Mesodermal cell (in vitro differentiated cells): ENCODE data around the gene PRADC1.

Source experiments
- H3K27ac ChIP-seq: 2 replicates; pipeline ENCODE4 v1.7.0; 2013; ENCODE audit warnings: mild to moderate bottlenecking, low read depth, low read length, moderate library complexity; ENCODE audit not compliant: severe bottlenecking
- H3K36me3 ChIP-seq: 2 replicates; pipeline ENCODE4 v1.7.1; 2013; ENCODE audit warnings: mild to moderate bottlenecking, low read length, moderate library complexity; ENCODE audit not compliant: control insufficient read depth, insufficient read depth
- H3K4me1 ChIP-seq: one replicate; pipeline ENCODE4 v1.7.1; 2013; ENCODE audit warnings: mild to moderate bottlenecking, low read length; ENCODE audit not compliant: insufficient read depth, control insufficient read depth, poor library complexity, severe bottlenecking
- H3K4me3 ChIP-seq: 2 replicates; pipeline ENCODE4 v1.7.0; 2013; ENCODE audit warnings: low read length, control low read depth, mild to moderate bottlenecking; ENCODE audit not compliant: insufficient read depth, poor library complexity, severe bottlenecking; ENCODE audit errors: extremely low read depth
- H3K9me3 ChIP-seq: 2 replicates; pipeline ENCODE4 v1.7.1; 2013; ENCODE audit warnings: mild to moderate bottlenecking, low read length, moderate library complexity; ENCODE audit not compliant: control insufficient read depth
- WGBS, 2 experiments: methylation state at CpG; one replicate each; pipeline ENCODE4 v1.1.5; 2013; ENCODE audit warnings: missing lambda C conversion rate in 2 of 2; ENCODE audit not compliant: insufficient coverage in 2 of 2; 5-methylcytosine and 5-hydroxymethylcytosine counted together

PRADC1 gene

GRCh38 chr2:73197579-73197978 lies 35.5 kb downstream of the PRADC1 start:
- no peak overlapping the region for H3K4me3 ChIP-seq
- H3K4me1 ChIP-seq, result peaks cover 6% of the 10 kb centered on the region
- no peak overlapping the region for H3K27ac ChIP-seq
- no peaks in the 10 kb centered on the region for H3K36me3 ChIP-seq
- no peaks in the 10 kb centered on the region for H3K9me3 ChIP-seq

- Histone ChIP-seq H3K27ac (no peak overlapping the region), H3K4me1 (no peaks in the 10 kb centered on the region), H3K9me3 (no peaks in the 10 kb centered on the region), H3K36me3 (no peaks in the 10 kb centered on the region), H3K4me3 (no peak overlapping the region)
- WGBS, 2 experiments, result 14% methylated on average over 1 of the region's 2 CpGs; no CpG with 5 or more reads in 1 of the 2 experiments
Observed at GRCh38 chr2:73187549-73187948, 45.5 kb downstream of the PRADC1 start.

DNA sequence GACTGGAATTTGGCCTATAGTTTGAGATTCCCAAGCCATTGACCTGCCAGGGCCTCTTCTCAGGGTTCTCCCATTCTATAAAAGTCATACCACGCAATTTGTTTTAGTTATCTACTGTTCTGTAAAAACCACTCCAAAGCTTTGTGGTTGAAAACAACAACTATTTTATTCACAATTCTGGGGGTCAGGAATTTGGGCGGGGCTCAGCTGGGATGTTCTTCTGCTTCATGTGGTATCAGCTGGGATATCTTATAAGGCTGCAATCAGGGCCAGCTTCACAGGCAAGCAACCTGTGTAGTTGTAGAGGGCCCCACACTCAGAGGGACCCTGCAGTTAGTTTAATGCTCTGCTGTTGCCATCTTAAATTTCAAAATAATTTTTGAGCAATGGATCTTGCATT lies 47.1 kb downstream of the PRADC1 start:
- WGBS, 2 experiments, result 100% methylated on average over 1 of the region's 2 CpGs; no CpG with 5 or more reads in 1 of the 2 experiments
- no peaks in the 10 kb centered on the region for H3K9me3 ChIP-seq

More for the DNA sequence above, 47.1 kb downstream of the PRADC1 start:
- no peaks in the 10 kb centered on the region for H3K4me1 ChIP-seq
- no peaks in the 10 kb centered on the region for H3K36me3 ChIP-seq
- no peak overlapping the region for H3K4me3 ChIP-seq
- H3K27ac ChIP-seq, result no peak overlapping the region
